ENCODE data around the gene SLC38A6.

DNA sequence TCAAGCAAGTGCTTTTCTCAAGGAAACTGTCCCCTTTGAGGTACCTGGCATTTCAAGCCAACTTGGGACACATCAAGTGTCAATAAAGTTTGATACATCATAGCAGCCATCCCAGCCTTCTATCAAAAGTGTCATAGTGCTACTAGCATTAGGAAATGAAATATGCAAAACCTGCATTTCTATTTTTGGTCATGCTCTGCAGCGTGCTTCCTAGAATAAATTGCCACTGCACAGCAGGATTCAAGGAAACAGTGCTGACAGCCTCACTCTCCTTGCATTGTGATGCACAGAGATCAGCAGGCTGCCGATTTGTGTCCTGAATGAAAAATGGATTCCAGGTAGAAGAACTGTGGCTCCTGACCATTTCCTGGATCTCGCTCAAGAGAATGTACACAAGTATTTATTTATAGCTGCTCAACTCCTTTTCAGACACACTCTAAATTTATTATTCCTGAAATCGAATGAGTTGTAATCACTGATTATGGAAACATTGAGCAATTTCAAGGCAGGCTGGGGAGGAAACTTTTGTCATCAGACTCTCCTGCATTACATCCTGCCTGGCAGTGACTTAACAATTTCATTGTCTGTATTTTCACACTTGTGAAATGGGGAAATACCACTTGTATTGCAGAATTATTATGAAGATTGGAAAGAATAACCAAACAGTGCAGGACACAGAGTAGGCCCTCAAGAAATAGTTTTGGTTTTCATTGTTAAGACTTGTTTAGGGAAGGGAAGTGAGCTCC is 120.9 kb downstream of the SLC38A6 start:
- TF ChIP-seq CTCF (IDR thresholded peaks at IDR 0.05) (no peak), POLR2A (IDR thresholded peaks at IDR 0.05) (no peak)

Measured in right lobe of liver (tissue), 4 donors.